ENCODE results near the gene CPLANE2. TPM values are rescaled to one million over a fixed set of nuclear protein-coding genes. Genes with fewer than 3 reads are reported as not detected.

The CPLANE2 gene
- total RNA-seq, 2 experiments from 2014 or later = 11.6 to 15.4 TPM

DNA sequence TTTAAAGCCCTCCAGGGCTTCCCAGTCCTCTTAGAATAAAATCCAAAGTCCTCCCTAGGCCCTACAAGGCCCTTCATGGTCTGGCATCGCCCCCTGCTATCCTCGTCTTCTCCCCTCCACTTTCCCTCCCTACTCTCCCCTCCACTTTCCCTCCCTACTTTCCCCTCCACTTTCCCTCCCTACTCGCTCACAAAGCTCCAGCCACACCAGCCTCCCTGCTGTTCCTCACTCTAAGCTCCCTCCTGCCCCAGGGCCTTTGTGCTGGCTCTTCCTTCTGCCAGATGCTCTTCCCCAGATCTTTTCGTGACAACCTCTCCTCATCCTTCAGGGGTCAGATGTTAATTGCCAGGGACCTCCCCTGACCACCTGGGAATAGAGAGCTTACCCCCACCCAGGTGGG is 37.3 kb downstream of the CPLANE2 start:
- no peak overlapping the region for H2AFZ ChIP-seq (ENCODE audit: low read length)
- no peak overlapping the region for H3K4me3 ChIP-seq (ENCODE audit: low read depth, low read length, poor library complexity, severe bottlenecking)
- H4K20me1 ChIP-seq (ENCODE audit: insufficient read depth, low read length) = no peaks in the 10 kb centered on the region
- no peak for DNase-seq (ENCODE audit: low spot score)
- no peaks in the 10 kb centered on the region for H3K9me2 ChIP-seq (ENCODE audit: insufficient read depth, low read length)
- H3K4me1 ChIP-seq (ENCODE audit: insufficient read depth, low read length, poor library complexity, severe bottlenecking) = no peaks in the 10 kb centered on the region
- no peak overlapping the region for H3K27ac ChIP-seq (ENCODE audit: low read depth, low read length, poor library complexity, severe bottlenecking)
- no peak overlapping the region for H3K4me2 ChIP-seq (ENCODE audit: low read length)
- H3K79me2 ChIP-seq (ENCODE audit: insufficient read depth, low read depth, low read length) = no peaks in the 10 kb centered on the region
- BruUV-seq (replicated peaks) = no TSS peak
- no peaks in the 10 kb centered on the region for H3K9me3 ChIP-seq (ENCODE audit: low read length)
- intact Hi-C loops (cut with micrococcal nuclease; ENCODE audit: unreplicated experiment) = no loop called here
- CTCF ChIA-PET (ENCODE audit: unreplicated experiment) = interaction anchor here (0.5 to 1.1 kb wide), 2 partner anchors 118 to 120 kb away, joined by 3 read pairs; no protein-coding TSS in a partner anchor
- TF ChIP-seq, protein P1, sequence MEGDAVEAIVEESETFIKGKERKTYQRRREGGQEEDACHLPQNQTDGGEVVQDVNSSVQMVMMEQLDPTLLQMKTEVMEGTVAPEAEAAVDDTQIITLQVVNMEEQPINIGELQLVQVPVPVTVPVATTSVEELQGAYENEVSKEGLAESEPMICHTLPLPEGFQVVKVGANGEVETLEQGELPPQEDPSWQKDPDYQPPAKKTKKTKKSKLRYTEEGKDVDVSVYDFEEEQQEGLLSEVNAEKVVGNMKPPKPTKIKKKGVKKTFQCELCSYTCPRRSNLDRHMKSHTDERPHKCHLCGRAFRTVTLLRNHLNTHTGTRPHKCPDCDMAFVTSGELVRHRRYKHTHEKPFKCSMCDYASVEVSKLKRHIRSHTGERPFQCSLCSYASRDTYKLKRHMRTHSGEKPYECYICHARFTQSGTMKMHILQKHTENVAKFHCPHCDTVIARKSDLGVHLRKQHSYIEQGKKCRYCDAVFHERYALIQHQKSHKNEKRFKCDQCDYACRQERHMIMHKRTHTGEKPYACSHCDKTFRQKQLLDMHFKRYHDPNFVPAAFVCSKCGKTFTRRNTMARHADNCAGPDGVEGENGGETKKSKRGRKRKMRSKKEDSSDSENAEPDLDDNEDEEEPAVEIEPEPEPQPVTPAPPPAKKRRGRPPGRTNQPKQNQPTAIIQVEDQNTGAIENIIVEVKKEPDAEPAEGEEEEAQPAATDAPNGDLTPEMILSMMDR (conservative IDR thresholded peaks at IDR 0.05; ENCODE audit: low read length) = no peak
- no peak for TF ChIP-seq EZH2phosphoT487 (IDR thresholded peaks at IDR 0.05; ENCODE audit: borderline replicate concordance, low read depth, low read length)
- H3K36me3 ChIP-seq (ENCODE audit: insufficient read depth, low read length) = no peaks in the 10 kb centered on the region
- POLR2A ChIA-PET = interaction anchor here (0.7 to 2.2 kb wide), 2 partner anchors 17 to 791 kb away, joined by 4 to 7 read pairs; no protein-coding TSS in a partner anchor

GRCh38 chr1:16199157-16199501 is 37.9 kb downstream of the CPLANE2 start:
- H3K27ac ChIP-seq (ENCODE audit: low read depth, low read length, poor library complexity, severe bottlenecking) = no peak overlapping the region
- no peaks in the 10 kb centered on the region for H3K4me1 ChIP-seq (ENCODE audit: insufficient read depth, low read length, poor library complexity, severe bottlenecking)
- H3K9me2 ChIP-seq (ENCODE audit: insufficient read depth, low read length) = no peaks in the 10 kb centered on the region
- BruUV-seq (replicated peaks) = no TSS peak
- H3K9me3 ChIP-seq (ENCODE audit: low read length) = no peaks in the 10 kb centered on the region
- H3K79me2 ChIP-seq (ENCODE audit: insufficient read depth, low read depth, low read length) = no peaks in the 10 kb centered on the region
- intact Hi-C loops (cut with micrococcal nuclease; ENCODE audit: unreplicated experiment) = no loop called here
- no peak for DNase-seq (ENCODE audit: low spot score)
- no peaks in the 10 kb centered on the region for H3K36me3 ChIP-seq (ENCODE audit: insufficient read depth, low read length)
- no peak overlapping the region for H2AFZ ChIP-seq (ENCODE audit: low read length)
- H3K4me2 ChIP-seq (ENCODE audit: low read length) = no peak overlapping the region
- ChIA-PET POLR2A (interaction anchor here (2.2 kb wide), 1 partner anchor 18 kb away, joined by 7 read pairs; no protein-coding TSS in a partner anchor), CTCF (ENCODE audit: unreplicated experiment) (interaction anchor here (0.5 to 1.1 kb wide), 3 partner anchors 35 to 120 kb away, joined by 3 read pairs; no protein-coding TSS in a partner anchor)
- TF ChIP-seq, protein P1 (conservative IDR thresholded peaks at IDR 0.05; ENCODE audit: low read length) = no peak
- TF ChIP-seq EZH2phosphoT487 (IDR thresholded peaks at IDR 0.05; ENCODE audit: borderline replicate concordance, low read depth, low read length) = no peak
- no peaks in the 10 kb centered on the region for H4K20me1 ChIP-seq (ENCODE audit: insufficient read depth, low read length)
- no peak overlapping the region for H3K4me3 ChIP-seq (ENCODE audit: low read depth, low read length, poor library complexity, severe bottlenecking)

- H3K4me3 ChIP-seq (ENCODE audit: low read depth, low read length, poor library complexity, severe bottlenecking) = no peak overlapping the region
- no peaks in the 10 kb centered on the region for H3K36me3 ChIP-seq (ENCODE audit: insufficient read depth, low read length)
- intact Hi-C loops (cut with micrococcal nuclease; ENCODE audit: unreplicated experiment) = no loop called here
- H4K20me1 ChIP-seq (ENCODE audit: insufficient read depth, low read length) = no peaks in the 10 kb centered on the region
- CTCF ChIA-PET (ENCODE audit: unreplicated experiment) = interaction anchor here (0.6 to 1.1 kb wide), 2 partner anchors 36 to 119 kb away, joined by 3 read pairs; no protein-coding TSS in a partner anchor
- H3K79me2 ChIP-seq (ENCODE audit: insufficient read depth, low read depth, low read length) = no peaks in the 10 kb centered on the region
- no TSS peak for BruUV-seq (replicated peaks)
- DNase-seq (ENCODE audit: low spot score) = no peak
- no peak overlapping the region for H3K27ac ChIP-seq (ENCODE audit: low read depth, low read length, poor library complexity, severe bottlenecking)
- no peak overlapping the region for H3K4me2 ChIP-seq (ENCODE audit: low read length)
- no peak overlapping the region for H2AFZ ChIP-seq (ENCODE audit: low read length)
- H3K4me1 ChIP-seq (ENCODE audit: insufficient read depth, low read length, poor library complexity, severe bottlenecking) = no peaks in the 10 kb centered on the region
- H3K9me3 ChIP-seq (ENCODE audit: low read length) = no peaks in the 10 kb centered on the region
- no peaks in the 10 kb centered on the region for H3K9me2 ChIP-seq (ENCODE audit: insufficient read depth, low read length)
- TF ChIP-seq, protein P1 (conservative IDR thresholded peaks at IDR 0.05; ENCODE audit: low read length) = no peak
- no peak for TF ChIP-seq EZH2phosphoT487 (IDR thresholded peaks at IDR 0.05; ENCODE audit: borderline replicate concordance, low read depth, low read length)
- POLR2A ChIA-PET = interaction anchor here (2.2 kb wide), 1 partner anchor 19 kb away, joined by 7 read pairs; no protein-coding TSS in a partner anchor
Observed at GRCh38 chr1:16198444-16199156, 38.4 kb downstream of the CPLANE2 start.

All from OCI-LY7 (cell line).